ENCODE data around the gene SGCA.

SGCA gene

DNA sequence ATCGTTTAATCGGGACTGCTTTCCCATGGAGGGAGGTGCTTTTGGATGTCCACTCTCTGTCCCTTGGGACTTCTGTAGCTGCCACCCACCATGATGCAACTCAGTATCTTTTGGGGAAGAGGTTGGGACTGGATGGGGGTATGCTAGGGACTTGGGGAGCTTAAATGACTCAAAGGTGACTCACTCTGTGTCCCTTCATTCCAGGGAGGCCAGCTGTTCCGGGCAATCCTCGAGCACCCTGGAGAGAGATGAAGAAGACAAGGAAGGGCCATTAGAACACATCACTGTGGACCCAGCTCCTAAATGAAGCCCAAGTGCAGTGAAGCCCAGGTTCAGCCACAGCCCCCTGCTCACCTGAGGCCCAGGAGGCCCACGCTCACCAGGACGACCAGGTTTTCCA lies 31.0 kb downstream of the SGCA start:
- no peak for FAIRE-seq

GRCh38 chr17:50198026-50198669 lies 32.3 kb downstream of the SGCA start:
- no peak for FAIRE-seq

DNA sequence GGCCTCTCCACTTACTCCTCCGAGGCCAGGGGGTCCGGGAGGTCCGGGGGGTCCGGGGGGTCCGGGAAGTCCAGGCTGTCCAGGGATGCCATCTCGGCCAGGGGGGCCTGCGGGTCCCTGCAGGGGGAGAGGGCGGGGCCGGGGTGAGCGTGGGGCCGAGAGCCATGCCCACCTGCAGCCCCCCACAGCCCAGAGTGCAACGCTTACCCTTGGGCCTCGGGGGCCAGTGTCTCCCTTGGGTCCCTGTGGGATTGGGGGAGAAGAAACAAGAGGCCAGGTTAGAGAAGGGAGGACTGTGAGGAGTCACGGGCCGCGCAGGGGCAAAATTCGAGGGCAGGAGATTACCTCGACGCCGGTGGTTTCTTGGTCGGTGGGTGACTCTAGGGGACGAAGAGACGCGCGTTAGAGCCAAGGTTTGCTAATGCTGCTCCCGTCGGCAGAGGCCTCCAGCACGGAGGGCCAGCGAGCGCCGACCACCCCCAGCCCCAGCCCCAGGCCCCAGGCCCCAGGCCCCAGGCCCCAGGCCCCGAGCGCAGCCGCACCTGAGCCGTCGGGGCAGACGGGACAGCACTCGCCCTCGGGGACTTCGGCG lies 33.5 kb downstream of the SGCA start:
- no peak for FAIRE-seq

DNA sequence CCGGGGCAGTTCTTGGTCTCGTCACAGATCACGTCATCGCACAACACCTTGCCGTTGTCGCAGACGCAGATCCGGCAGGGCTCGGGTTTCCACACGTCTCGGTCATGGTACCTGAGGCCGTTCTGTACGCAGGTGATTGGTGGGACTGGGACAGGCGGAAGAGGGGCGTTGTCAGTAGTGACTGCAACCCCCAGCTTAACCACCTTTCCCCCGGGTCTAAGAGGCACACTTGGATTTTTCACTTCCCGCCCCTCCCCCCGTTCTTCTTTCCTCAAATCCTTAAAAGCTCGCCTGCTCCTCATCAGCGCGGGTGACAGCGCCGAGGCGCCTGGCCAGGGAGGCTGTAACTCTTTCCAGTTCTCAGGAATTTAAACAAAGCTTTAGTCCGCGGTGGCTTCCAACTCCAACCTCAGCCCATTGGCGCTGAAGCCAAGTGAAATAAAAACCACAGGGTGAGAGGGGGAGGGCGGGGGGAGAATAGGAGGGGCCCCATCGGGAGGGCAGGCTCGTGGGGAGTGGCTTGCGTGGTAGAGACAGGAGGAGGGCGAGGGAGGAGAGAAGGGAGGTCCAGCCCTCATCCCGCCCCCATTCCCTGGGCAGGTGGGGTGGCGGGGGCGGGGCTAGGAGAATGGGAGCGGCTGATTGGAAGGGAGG lies 34.1 kb downstream of the SGCA start:
- no peak for FAIRE-seq

DNA sequence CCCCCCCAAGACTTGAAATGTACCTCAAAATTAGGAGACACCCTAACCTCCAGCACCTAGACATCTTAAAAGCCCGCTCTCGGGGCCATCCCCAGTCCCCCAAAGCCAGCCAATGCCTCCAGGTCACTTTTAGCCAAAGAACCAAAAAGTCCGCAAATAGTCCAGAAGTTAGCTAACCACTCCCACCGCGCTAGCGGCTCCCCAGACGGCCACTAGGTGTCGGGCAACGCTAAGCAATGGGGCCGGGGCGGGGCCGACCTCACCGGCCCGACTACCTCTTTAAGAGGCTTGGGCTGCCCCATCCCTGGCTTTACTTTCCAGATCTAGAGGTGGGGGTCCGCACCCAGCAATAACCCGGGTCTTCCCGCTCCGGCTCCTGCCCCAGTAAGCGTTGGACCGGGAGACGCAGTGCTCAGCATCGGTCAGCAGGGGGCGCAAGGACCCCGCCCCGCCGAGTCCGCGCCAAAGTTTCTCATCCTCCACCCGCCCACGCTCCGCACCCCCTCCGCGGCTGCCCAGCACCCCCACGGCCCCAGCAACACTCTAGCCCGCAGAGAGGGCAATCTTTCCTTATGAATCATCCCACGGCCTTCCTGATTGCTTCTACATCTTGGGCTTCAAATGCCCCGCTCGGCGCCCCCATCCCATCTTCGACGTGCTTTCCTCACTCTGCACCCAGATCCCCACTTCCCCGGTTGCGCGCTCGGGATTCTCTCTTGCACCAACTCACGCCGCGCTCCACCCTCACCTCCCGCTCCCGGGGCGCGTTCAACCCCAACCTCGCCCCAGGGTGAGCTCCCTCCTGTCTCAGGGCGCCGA lies 34.9 kb downstream of the SGCA start:
- FAIRE-seq, result no peak

- FAIRE-seq, result no peak
Measured at GRCh38 chr17:50201276-50201854, 35.6 kb downstream of the SGCA start, which contains the start of gene COL1A1. COL1A1 (minus strand) TSS chr17:50201631; CDS start chr17:50201513, 118 bp downstream.

DNA sequence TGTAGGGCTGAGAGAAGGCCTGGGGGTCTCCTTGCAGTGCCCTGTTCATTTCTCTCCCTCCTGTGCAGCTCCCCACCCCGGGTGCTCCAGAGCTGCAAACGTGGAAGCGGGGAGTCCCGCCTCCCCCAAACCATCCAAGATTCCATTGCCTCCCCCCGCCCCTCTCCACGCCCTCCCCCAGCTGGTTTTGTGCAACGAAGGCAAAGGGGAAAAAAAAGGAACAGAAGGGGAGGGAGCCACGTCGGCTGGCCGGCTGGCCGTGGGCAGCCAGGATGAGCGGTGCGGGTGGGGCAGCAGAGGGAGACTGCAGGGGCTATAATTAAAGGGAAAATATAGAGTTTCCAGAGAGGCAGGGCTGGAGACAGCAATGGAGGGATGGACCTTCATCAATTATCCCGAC lies 37.3 kb downstream of the SGCA start:
- no peak for FAIRE-seq

GRCh38 chr17:50203604-50204345 lies 38.0 kb downstream of the SGCA start:
- no peak for FAIRE-seq

- FAIRE-seq, result no peak
Measured at GRCh38 chr17:50204431-50204830, 38.6 kb downstream of the SGCA start.

GRCh38 chr17:50205111-50205962 lies 39.5 kb downstream of the SGCA start:
- no peak for FAIRE-seq

DNA sequence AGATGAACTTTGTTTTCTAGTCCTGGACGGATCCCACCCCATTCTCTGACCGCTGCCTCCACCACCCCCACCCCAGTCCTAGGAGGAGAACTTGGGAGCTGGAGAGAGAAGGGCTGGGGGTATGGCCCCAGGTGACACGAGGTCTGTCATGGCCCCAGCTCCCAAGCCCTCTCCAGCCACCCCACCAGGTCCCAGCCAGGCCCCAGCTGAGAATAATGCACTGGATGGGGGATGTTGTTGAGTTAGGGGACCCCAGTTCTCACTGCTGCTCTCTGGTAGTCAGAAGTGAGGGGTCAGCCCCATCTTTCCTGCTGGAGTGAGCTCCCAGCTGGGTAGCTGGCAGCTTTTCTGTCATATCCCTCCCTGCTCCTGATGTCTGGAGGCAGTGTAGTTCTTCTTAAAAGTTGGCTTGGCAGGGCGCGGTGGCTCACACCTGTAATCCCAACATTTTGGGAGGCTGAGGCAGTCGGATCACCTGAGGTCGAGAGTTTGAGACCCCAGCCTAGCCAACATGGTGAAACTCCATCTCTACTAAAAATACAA lies 40.2 kb downstream of the SGCA start:
- no peak for FAIRE-seq

DNA sequence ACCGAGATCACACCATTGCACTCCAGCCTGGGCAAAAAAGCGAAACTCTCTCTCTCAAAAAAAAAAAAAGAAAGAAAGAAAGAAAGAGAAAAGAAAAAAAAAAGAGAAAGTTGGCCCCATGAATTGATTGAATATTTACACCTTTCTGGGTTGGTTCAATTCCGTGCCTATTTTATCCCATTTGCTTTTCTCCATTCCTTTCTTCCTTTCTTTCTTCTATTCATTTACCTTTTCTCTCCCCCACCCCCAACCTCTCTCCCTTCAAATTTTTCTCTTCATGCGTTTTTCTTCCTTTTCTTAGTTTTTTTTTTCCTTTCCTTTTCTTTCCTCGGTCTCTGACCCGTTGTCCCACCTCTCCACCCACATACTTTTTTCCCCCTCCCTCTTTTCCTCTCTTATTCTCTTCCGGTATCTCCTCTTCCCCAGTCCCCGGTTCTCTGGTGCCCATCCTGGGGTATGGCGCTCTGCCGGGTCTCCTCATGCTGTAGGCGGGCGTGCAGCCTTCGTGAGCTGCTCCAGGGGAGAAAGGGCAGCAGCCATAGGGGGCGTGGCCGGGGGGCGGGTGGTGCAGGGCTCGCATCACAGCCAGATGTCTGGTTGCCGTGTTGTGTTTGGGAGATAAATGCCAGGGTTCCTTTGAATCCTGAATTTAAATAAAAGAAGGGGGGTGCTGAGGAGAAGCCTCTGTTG lies 40.9 kb downstream of the SGCA start:
- no peak for FAIRE-seq

- no peak for FAIRE-seq
Measured at GRCh38 chr17:50207315-50207714, 41.5 kb downstream of the SGCA start.

DNA sequence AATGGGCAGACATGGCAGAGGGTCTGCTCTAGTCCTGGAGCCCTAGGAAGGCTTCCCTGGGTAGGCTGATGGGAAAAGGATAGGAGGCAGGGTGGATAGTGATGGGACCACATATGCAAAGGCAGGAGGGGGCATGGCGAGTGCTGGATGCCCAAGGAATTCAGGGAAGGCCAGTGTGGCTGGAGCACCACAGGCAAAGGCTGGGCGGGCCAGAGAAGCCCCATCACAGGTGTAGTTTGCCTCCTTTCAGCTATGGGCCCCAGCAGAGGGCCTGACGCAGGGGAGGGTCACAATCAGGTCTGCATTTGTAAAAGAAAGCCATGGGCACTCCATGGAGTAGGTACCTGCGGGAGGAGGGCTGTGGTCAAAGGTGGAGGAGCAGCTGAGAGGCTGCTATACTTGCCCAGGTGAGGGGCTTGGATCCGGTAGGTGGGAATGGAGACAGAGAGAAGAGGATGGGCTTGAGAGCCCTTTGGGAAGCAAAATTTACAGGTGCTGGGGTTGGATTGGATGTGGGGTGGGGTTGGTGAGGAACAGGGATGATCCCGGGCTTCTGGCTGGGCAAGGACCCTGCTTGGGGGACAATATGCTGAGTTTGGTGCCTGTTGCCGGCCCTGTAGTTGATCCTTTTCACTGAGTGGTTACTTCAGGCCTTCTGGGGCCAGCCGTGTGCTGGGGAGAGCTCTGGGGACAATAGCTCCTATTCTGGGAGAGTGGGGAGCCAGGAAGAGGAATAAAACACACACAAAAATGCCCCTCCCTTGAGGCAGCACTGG lies 42.2 kb downstream of the SGCA start:
- no peak for FAIRE-seq

- no peak for FAIRE-seq
Measured at GRCh38 chr17:50208611-50209061, 42.8 kb downstream of the SGCA start.

- no peak for FAIRE-seq
Measured at GRCh38 chr17:50209133-50209471, 43.3 kb downstream of the SGCA start.

DNA sequence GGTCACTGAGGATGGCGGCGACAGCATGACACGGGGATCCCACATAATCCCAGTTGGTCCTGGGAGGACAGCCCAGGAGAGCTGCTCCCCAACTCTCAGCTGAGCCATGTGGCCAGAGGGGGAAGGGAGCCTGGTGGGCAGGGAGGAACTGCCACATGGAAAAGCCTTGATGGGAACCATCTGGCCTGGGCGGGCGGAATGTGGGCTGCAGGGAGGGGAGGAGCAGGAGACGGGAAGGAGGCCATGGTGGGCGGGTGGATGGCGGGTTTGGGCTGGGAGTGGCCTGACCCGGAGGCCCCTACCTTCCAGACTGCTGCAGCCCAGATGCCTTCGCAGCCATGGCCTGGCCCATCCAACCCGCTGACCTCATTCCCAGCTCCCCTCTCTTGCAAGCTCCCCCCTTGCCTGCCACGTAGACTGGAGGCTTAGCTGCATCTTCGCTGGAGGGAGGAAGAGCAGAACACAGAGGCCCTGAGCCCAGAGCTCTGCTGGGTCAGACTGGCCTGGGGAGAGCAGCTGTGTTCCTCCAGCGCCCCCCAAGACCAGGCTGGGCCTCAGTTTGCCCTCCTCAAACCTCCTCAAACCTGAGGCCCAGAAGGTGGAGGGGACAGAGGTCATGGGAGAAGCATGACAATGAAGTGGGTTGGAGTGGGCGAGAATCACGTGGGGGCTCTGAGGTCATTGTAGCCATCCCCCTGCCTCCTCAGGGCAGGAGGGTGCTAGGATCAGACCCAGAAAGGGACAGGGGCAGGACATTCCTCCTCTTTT lies 43.9 kb downstream of the SGCA start:
- no peak for FAIRE-seq

Measured in A204.1 (cell line).